GM12865 (cell line): Measurements from ENCODE around the gene BEND4.

Source experiments
- DNase-seq: peaks from one replicate; pipeline ENCODE4 v3.0.0; 2010; ENCODE audit warnings: low read depth
- H3K4me3 ChIP-seq: 2 replicates; pipeline ENCODE4 v1.5.1; 2011; ENCODE audit warnings: mild to moderate bottlenecking, low read depth, low read length, control low read depth
- TF ChIP-seq, protein P1 (sequence below): IDR thresholded peaks from 2 replicates; pipeline ENCODE4 v1.5.1; 2011; ENCODE audit warnings: low read length, control low read depth, low read depth, inconsistent platforms; ENCODE audit not compliant: insufficient read depth; ENCODE audit errors: missing control alignments

The BEND4 gene

DNA sequence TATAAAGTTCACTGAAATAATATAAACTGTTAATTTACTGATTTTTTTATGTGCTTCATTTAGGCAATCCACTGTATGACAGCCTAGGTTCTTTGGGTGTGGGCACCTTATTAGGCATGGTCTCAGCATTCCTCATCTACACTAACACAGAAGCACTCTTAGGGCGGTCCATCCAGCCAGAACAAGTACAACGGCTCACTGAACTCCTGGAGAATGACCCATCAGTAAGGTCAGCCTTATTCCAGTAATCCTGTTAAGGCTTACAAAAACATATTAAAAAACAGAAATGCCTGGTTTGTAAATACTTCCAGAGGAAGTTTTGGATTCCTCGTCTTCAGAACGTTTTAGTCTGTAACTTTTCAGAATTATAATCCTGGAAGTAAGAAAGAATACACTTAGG, 82.0 kb downstream of the BEND4 start:
- DNase-seq, result no peak
- TF ChIP-seq, protein P1, sequence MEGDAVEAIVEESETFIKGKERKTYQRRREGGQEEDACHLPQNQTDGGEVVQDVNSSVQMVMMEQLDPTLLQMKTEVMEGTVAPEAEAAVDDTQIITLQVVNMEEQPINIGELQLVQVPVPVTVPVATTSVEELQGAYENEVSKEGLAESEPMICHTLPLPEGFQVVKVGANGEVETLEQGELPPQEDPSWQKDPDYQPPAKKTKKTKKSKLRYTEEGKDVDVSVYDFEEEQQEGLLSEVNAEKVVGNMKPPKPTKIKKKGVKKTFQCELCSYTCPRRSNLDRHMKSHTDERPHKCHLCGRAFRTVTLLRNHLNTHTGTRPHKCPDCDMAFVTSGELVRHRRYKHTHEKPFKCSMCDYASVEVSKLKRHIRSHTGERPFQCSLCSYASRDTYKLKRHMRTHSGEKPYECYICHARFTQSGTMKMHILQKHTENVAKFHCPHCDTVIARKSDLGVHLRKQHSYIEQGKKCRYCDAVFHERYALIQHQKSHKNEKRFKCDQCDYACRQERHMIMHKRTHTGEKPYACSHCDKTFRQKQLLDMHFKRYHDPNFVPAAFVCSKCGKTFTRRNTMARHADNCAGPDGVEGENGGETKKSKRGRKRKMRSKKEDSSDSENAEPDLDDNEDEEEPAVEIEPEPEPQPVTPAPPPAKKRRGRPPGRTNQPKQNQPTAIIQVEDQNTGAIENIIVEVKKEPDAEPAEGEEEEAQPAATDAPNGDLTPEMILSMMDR, result no peak

DNA sequence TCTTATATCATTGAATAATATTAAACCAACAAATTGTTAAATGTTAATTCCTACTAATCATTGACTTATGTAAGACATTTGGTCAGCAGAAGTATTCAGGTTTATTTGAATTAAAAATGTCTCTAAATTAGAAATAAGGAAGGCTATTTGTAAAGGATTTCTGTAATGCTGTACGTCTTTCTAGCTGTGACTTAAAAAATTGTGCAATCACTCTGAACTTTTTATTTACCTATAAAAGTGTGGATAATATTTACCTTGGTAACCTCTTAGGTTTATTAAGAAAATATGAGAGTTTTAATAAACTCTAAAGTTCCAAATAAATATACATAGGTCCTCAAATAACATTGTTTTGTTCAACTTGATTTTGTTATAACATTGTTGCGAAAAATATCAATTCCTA, 85.2 kb downstream of the BEND4 start:
- no peak for DNase-seq
- no peak overlapping the region for H3K4me3 ChIP-seq
- TF ChIP-seq, protein P1, result no peak

More for the DNA sequence above, 82.0 kb downstream of the BEND4 start:
- H3K4me3 ChIP-seq, result no peak overlapping the region

DNA sequence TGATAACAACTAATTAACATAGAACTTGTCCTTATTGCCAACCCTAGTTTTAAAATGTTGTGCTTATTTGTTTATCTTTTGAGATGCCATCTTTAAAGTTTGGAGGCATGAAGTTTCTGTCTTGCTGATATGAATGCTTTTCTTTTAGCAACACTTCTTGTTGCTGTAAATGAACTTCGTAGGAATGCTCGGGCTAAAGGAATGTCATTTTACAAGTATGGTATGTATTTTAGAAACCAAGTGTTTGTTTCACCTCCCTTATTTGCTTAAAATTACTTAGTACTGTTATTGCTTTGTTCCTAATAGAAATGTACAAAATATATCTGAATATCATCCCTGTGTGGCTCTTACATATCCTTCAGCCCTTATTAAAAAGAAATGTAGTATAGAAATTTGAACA, 86.1 kb downstream of the BEND4 start:
- no peak overlapping the region for H3K4me3 ChIP-seq
- no peak for DNase-seq
- TF ChIP-seq, protein P1, result no peak
